ENCODE results near the gene VAV3. TPM values are rescaled to one million over a fixed set of nuclear protein-coding genes. Genes with fewer than 3 reads are reported as not detected.

Gene VAV3
- polyA plus RNA-seq, 3 donors, result 5.4 to 9.2 (median 9.0) TPM

DNA sequence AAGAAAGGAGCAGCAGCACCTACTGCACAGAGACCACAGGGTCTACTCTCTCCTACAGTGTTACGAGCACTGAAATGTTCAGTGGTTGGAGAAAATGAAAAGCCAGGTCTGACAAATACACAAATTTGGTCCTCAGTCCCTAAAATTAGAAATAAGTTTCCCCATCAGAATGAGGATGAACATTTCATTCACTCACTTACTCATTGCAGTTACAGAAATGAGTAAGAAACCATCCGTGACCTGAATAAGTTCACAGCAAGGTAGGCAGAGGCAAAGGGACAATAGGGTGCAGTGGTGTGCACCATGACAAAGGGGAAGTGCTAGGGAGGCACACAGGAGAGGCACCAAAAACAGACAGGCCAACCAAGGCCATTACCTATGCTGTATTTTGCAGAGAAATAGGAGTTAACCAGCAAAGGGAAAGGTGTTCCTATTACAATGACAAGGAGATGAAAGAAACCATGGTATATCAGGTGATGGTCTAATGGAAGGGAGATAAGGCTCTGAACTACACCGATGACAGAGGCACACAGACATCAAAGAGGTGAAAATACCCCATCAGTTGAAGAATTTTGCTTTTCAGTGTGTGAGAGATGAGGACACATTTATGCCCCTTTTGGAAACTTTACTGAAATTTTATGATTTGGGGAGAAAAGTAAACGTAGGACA, 29.4 kb downstream of the VAV3 start:
- Histone ChIP-seq H3K4me2 (replicated peaks; ENCODE audit: extremely low read depth, low read length, poor library complexity, severe bottlenecking) (peak overlapping the region; percentile 59), H2AFZ (ENCODE audit: insufficient read depth, low read depth, low read length, poor library complexity, severe bottlenecking) (no peak overlapping the region), H3K27me3 (ENCODE audit: control insufficient read depth in 2 of 2, insufficient read depth in 2 of 2, low read length in 2 of 2) (no peaks in the 10 kb centered on the region), H3K9me3 (replicated peaks in 1 of 2; ENCODE audit: control insufficient read depth in 1 of 2, insufficient read depth in 1 of 2, low read length in 2 of 2) (no peaks in the 10 kb centered on the region), H3K27ac (ENCODE audit: low read depth in 1 of 2, low read length in 2 of 2) (peak overlapping the region in 1 of 2 donors; percentile 95), H3K4me3 (replicated peaks in 1 of 3; ENCODE audit: low read depth in 2 of 3, low read length in 3 of 3) (no peak overlapping the region), H3K4me1 (ENCODE audit: control insufficient read depth in 1 of 2, insufficient read depth in 2 of 2, low read length in 2 of 2) (peaks cover 57 to 63% of the 10 kb centered on the region in 2 donors), H4K20me1 (ENCODE audit: insufficient read depth, low read length) (peaks cover 16% of the 10 kb centered on the region), H3K79me2 (ENCODE audit: insufficient read depth, low read length) (peaks cover 84% of the 10 kb centered on the region), H3K36me3 (replicated peaks in 1 of 2; ENCODE audit: control insufficient read depth in 1 of 2, insufficient read depth in 2 of 2, low read length in 2 of 2) (no peaks in the 10 kb centered on the region), H3K9ac (ENCODE audit: insufficient read depth, low read length, poor library complexity, severe bottlenecking) (no peak overlapping the region)
- Mint-ChIP-seq H3K36me3 (peaks cover 7 to 11% of the 10 kb centered on the region in 2 donors), H3K4me3 (peak overlapping the region in 1 of 2 donors; percentile 37), H3K27ac (peak overlapping the region; percentile 81 to 96 (median 89)), H3K9me3 (peaks cover 0 to 2% (median 0%) of the 10 kb centered on the region in 7 donors), H3K4me1 (peaks cover 58% of the 10 kb centered on the region), H3K27me3 (ENCODE audit: low read depth in 3 of 3) (no peaks in the 10 kb centered on the region)
- intact Hi-C loops (cut with micrococcal nuclease), result loop anchor here in 1 of 2 donors (5.0 kb wide), 2 partner anchors 58 to 117 kb away; no protein-coding TSS in a partner anchor
- TF ChIP-seq, protein P1, sequence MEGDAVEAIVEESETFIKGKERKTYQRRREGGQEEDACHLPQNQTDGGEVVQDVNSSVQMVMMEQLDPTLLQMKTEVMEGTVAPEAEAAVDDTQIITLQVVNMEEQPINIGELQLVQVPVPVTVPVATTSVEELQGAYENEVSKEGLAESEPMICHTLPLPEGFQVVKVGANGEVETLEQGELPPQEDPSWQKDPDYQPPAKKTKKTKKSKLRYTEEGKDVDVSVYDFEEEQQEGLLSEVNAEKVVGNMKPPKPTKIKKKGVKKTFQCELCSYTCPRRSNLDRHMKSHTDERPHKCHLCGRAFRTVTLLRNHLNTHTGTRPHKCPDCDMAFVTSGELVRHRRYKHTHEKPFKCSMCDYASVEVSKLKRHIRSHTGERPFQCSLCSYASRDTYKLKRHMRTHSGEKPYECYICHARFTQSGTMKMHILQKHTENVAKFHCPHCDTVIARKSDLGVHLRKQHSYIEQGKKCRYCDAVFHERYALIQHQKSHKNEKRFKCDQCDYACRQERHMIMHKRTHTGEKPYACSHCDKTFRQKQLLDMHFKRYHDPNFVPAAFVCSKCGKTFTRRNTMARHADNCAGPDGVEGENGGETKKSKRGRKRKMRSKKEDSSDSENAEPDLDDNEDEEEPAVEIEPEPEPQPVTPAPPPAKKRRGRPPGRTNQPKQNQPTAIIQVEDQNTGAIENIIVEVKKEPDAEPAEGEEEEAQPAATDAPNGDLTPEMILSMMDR (IDR thresholded peaks at IDR 0.05), result no peak
- DNase-seq, result peak; percentile 54 to 84 (median 68)
- 100% methylated on average over 1 of the region's 4 CpGs for WGBS (ENCODE audit: insufficient coverage)

DNA sequence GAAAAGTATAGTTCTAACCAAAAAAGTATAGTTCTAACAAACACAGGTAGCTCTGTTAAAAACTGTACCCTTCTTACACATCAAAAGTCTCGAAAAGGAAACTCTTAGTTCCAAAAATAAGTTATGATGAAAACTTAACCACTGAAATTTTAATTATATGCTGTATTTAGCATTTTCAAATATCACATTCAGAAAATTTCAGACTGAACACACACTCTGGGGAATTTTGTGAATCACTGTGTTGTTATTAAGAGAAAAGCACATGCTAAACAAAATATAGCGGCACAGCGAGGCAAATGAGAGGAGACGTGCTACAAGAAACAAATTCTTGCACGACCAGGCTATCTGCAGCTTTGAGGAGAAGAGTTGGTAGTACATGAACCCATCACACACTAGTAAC, 30.4 kb downstream of the VAV3 start:
- Histone ChIP-seq H3K9me3 (replicated peaks in 1 of 2; ENCODE audit: control insufficient read depth in 1 of 2, insufficient read depth in 1 of 2, low read length in 2 of 2) (no peaks in the 10 kb centered on the region), H3K4me1 (ENCODE audit: control insufficient read depth in 1 of 2, insufficient read depth in 2 of 2, low read length in 2 of 2) (peaks cover 47 to 54% of the 10 kb centered on the region in 2 donors), H3K4me3 (replicated peaks in 1 of 3; ENCODE audit: low read depth in 2 of 3, low read length in 3 of 3) (no peak overlapping the region), H3K9ac (ENCODE audit: insufficient read depth, low read length, poor library complexity, severe bottlenecking) (no peak overlapping the region), H4K20me1 (ENCODE audit: insufficient read depth, low read length) (peaks cover 16% of the 10 kb centered on the region), H3K27ac (ENCODE audit: low read depth in 1 of 2, low read length in 2 of 2) (peak overlapping the region in 1 of 2 donors; percentile 95), H3K79me2 (ENCODE audit: insufficient read depth, low read length) (peaks cover 84% of the 10 kb centered on the region), H3K36me3 (replicated peaks in 1 of 2; ENCODE audit: control insufficient read depth in 1 of 2, insufficient read depth in 2 of 2, low read length in 2 of 2) (no peaks in the 10 kb centered on the region), H2AFZ (ENCODE audit: insufficient read depth, low read depth, low read length, poor library complexity, severe bottlenecking) (no peak overlapping the region), H3K27me3 (ENCODE audit: control insufficient read depth in 2 of 2, insufficient read depth in 2 of 2, low read length in 2 of 2) (no peaks in the 10 kb centered on the region), H3K4me2 (replicated peaks; ENCODE audit: extremely low read depth, low read length, poor library complexity, severe bottlenecking) (no peak overlapping the region)
- H3K4me3 Mint-ChIP-seq, result no peak overlapping the region
- peaks cover 4 to 10% of the 10 kb centered on the region in 2 donors for H3K36me3 Mint-ChIP-seq
- H3K27me3 Mint-ChIP-seq (ENCODE audit: low read depth in 3 of 3), result no peaks in the 10 kb centered on the region
- TF ChIP-seq, protein P1 (IDR thresholded peaks at IDR 0.05), result no peak
- peak overlapping the region in 3 of 7 donors; percentile 86 to 96 (median 93) for H3K27ac Mint-ChIP-seq
- no CpG with 5 or more reads among the region's 5 CpGs for WGBS (ENCODE audit: insufficient coverage)
- peaks cover 0 to 2% (median 0%) of the 10 kb centered on the region in 7 donors for H3K9me3 Mint-ChIP-seq
- H3K4me1 Mint-ChIP-seq, result peaks cover 49% of the 10 kb centered on the region
- intact Hi-C loops (cut with micrococcal nuclease), result no loop called here
- DNase-seq, result peak in 1 of 3 donors; percentile 10

Measured in CD14-positive monocyte (primary cell).